Right cardiac atrium (tissue), 5 donors: ENCODE data around the gene SYCN. TPM values are rescaled to one million over a fixed set of nuclear protein-coding genes. Genes with fewer than 3 reads are reported as not detected.
A peak's percentile ranks its signal among the peaks of the same experiment; 100 is the strongest.

ENCODE experiments used
- ATAC-seq, 2 donors: fragments of 200-7000 bp; cut with Tn5 transposase; one replicate each; pipeline versions ENCODE4 v1.8.0 to v1.9.1; 2020; ENCODE audit warnings: moderate library complexity in 2 of 2, mild to moderate bottlenecking in 1 of 2
- DNase-seq, 3 donors: peaks; one replicate each; pipeline ENCODE4 v3.0.0-alpha.2; 2020
- H3K27ac ChIP-seq: one replicate; pipeline ENCODE4 v1.5.1; 2013; ENCODE audit warnings: mild to moderate bottlenecking, low read length, control low read depth, moderate library complexity
- H3K27me3 ChIP-seq: one replicate; pipeline ENCODE4 v1.6.1; 2013; ENCODE audit not compliant: control insufficient read depth, insufficient read depth
- H3K4me1 ChIP-seq: one replicate; pipeline ENCODE4 v1.6.1; 2013; ENCODE audit warnings: low read length; ENCODE audit not compliant: control insufficient read depth, insufficient read depth
- H3K4me3 ChIP-seq: one replicate; pipeline ENCODE4 v1.5.1; 2013; ENCODE audit warnings: low read length, control low read depth
- H3K9me3 ChIP-seq: one replicate; pipeline ENCODE4 v1.6.1; 2013; ENCODE audit warnings: low read length; ENCODE audit not compliant: control insufficient read depth
- WGBS: extraction: QIAGEN DNeasy Blood & Tissue Kit; methylation state at CpG from one replicate; pipeline ENCODE4 v1.1.7; 2013; 5-methylcytosine and 5-hydroxymethylcytosine counted together
- intact Hi-C, 4 donors: fragments of 100-400 bp; cut with DNase I; formaldehyde crosslinking; loops; one replicate each; pipeline versions ENCODE4 v1.11.0 to v1.14.0; 2022 to 2023
- polyA plus RNA-seq: library from polyadenylated mRNA; stranded (reverse); fragments of 200-250 nt; gene quantifications from one replicate; pipeline ENCODE4 v1.2.3, GENCODE V29; 2013
- total RNA-seq, 4 donors: library from RNA; stranded (reverse); fragmentation: NEBNext Ultra II Directional; extraction: Animal tissue kit (Norgen Biotek cat#: 25700); gene quantifications; one replicate each; pipeline ENCODE4 v1.2.1, GENCODE V29; 2021
- donor health status: healthy with polysubstance abuse.
- donor health status: DM: no; HTN: yes; CAD: no.
- donor health status: DM: no; HTN: no; CAD: no.
- donor health status: DM: no; HTN: yes; CAD: no; lungs with severe emphysema.
- donor health status: DM: yes; HTN: yes; CAD: no.

SYCN gene
- total and polyA plus RNA-seq, 5 donors, result not detected

- H3K4me3 ChIP-seq, result no peak overlapping the region
- no peaks in the 10 kb centered on the region for H3K27me3 ChIP-seq
- H3K4me1 ChIP-seq, result no peaks in the 10 kb centered on the region
- H3K27ac ChIP-seq, result no peak overlapping the region
- peak in 1 of 3 donors; percentile 19 for DNase-seq
- WGBS, result 21% methylated on average over 8 of the region's 8 CpGs
- no peaks in the 10 kb centered on the region for H3K9me3 ChIP-seq
- ATAC-seq, result peak in 1 of 2 donors; percentile 69
- intact Hi-C loops, result loop anchor here in 1 of 4 donors (10.0 kb wide), 1 partner anchor 131 kb away; the partner anchor contains the start of gene LRFN1
Observed at GRCh38 chr19:39193803-39194202, 10.3 kb downstream of the SYCN start.

GRCh38 chr19:39192846-39193245 is 11.2 kb downstream of the SYCN start:
- 82% methylated on average over 2 of the region's 2 CpGs for WGBS

GRCh38 chr19:39190768-39191167 is 13.3 kb downstream of the SYCN start:
- peak in 1 of 3 donors; percentile 7 for DNase-seq
- Histone ChIP-seq H3K27ac (no peak overlapping the region), H3K4me1 (no peaks in the 10 kb centered on the region), H3K27me3 (no peaks in the 10 kb centered on the region), H3K9me3 (no peaks in the 10 kb centered on the region), H3K4me3 (no peak overlapping the region)
- intact Hi-C loops, result loop anchor here in 1 of 4 donors (10.0 kb wide), 1 partner anchor 134 kb away; the partner anchor contains the start of gene LRFN1
- WGBS, result 38% methylated on average over 11 of the region's 11 CpGs
- ATAC-seq, result no peak

More at GRCh38 chr19:39192846-39193245, 11.2 kb downstream of the SYCN start:
- DNase-seq (no peak), ATAC-seq (no peak)
- intact Hi-C loops, result loop anchor here in 1 of 4 donors (10.0 kb wide), 1 partner anchor 132 kb away; the partner anchor contains the start of gene LRFN1
- no peak overlapping the region for H3K4me3 ChIP-seq
- H3K9me3 ChIP-seq, result no peaks in the 10 kb centered on the region
- H3K4me1 ChIP-seq, result no peaks in the 10 kb centered on the region
- H3K27ac ChIP-seq, result no peak overlapping the region
- no peaks in the 10 kb centered on the region for H3K27me3 ChIP-seq

DNA sequence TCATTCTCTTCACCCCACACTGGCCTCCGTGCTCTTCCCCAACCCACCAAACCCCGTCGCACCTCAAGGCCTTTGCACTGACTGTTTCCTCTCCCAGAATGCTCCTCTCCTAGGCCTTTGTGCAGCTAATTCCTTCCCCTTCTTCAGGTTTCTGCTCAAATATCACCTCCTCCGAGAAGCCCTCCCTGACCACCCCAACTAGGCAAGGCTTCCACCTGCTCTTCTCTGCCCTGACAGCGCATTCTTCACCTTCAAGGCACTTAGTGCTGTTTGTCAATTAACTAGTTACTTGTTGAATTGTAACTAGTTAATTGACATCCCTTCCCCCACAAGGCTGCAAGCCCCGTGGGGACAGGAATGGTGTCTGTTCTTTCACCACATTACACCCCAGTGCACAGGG is 15.1 kb downstream of the SYCN start:
- intact Hi-C loops, result loop anchor here in 3 of 4 donors (5.0 kb wide), 2 partner anchors 62 to 67 kb away; partner anchors contain the start of gene PAK4 (in 1 of the 3)
- Histone ChIP-seq H3K4me1 (no peaks in the 10 kb centered on the region), H3K27me3 (no peaks in the 10 kb centered on the region), H3K9me3 (no peaks in the 10 kb centered on the region), H3K4me3 (no peak overlapping the region), H3K27ac (no peak overlapping the region)
- WGBS, result 75% methylated on average over 6 of the region's 6 CpGs
- ATAC-seq, result no peak
- DNase-seq, result peak in 1 of 3 donors; percentile 14

DNA sequence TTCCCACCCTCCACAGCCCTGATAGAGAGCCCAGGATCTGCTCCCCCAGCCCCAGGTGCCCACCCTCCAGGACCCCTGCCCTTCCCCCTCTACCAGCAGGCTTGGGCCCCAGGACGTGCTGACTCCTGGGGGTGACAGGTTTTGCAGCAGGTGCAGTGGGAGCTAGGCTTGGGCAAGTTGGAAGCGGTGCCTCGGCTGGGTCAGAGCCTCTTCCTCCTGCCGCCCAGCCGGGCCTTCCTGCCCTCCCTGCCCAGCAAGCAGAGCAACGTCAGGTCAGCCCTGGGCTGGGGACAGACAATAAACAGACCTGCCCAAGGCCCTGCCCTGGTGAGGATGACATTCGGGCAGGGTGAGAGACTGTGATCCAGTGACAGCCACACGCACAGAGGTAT is 16.5 kb downstream of the SYCN start:
- H3K9me3 ChIP-seq, result no peaks in the 10 kb centered on the region
- H3K4me1 ChIP-seq, result no peaks in the 10 kb centered on the region
- ATAC-seq, result peak; percentile 29 to 40
- no peak for DNase-seq
- intact Hi-C loops, result loop anchor here (2.0 to 5.0 kb wide), 3 partner anchors 60 to 65 kb away; partner anchors contain the start of gene PAK4 (in 1 of the 4)
- no peaks in the 10 kb centered on the region for H3K27me3 ChIP-seq
- H3K27ac ChIP-seq, result no peak overlapping the region
- WGBS, result 35% methylated on average over 8 of the region's 8 CpGs
- H3K4me3 ChIP-seq, result no peak overlapping the region

GRCh38 chr19:39186391-39186790 is 17.7 kb downstream of the SYCN start:
- ATAC-seq, result no peak
- DNase-seq, result peak in 1 of 3 donors; percentile 10
- Histone ChIP-seq H3K4me3 (no peak overlapping the region), H3K27ac (no peak overlapping the region), H3K4me1 (no peaks in the 10 kb centered on the region), H3K9me3 (no peaks in the 10 kb centered on the region), H3K27me3 (no peaks in the 10 kb centered on the region)
- 88% methylated on average over 8 of the region's 8 CpGs for WGBS
- intact Hi-C loops, result loop anchor here (2.0 to 5.0 kb wide), 3 partner anchors 59 to 64 kb away; partner anchors contain the start of gene PAK4 (in 1 of the 4)

DNA sequence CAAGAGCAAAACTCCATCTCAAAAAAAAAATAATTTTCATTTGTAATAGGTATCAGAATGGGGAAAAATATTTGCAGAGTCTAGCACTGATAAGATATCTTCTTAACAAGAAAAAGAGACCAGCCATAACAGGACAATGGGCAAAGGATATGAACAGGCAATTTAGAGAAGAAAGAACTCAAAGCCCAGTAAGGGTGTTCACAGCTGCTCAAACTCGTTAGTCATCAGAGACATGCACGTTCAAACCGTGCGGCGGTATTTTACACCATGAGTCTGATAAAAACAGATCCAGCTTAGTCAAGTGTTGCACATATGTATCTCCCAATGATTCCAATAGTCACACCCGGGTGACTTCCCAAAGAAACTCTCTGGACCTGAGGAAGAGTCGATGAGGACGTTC is 21.0 kb downstream of the SYCN start:
- Histone ChIP-seq H3K27me3 (no peaks in the 10 kb centered on the region), H3K4me1 (no peaks in the 10 kb centered on the region), H3K9me3 (no peaks in the 10 kb centered on the region), H3K27ac (no peak overlapping the region), H3K4me3 (no peak overlapping the region)
- 82% methylated on average over 8 of the region's 8 CpGs for WGBS
- DNase-seq, result no peak
- intact Hi-C loops, result no loop called here
- ATAC-seq, result no peak

DNA sequence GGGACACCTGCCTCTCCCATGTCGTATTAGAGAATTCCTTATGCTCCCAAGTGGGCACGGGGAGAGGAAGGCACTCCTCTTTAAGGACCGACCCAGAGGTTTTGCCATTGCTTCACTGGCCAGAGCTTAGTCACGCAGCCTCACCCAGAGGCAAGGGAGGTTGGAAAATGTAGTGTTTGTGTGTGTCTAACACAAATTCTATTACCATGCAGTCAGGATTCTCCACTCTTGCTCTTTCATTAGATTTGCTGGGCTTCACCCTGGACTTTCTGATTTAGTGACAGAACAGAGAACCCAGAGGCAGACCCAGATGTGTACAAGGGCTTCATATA is 21.9 kb downstream of the SYCN start:
- Histone ChIP-seq H3K27me3 (no peaks in the 10 kb centered on the region), H3K27ac (no peak overlapping the region), H3K9me3 (no peaks in the 10 kb centered on the region), H3K4me3 (no peak overlapping the region), H3K4me1 (no peaks in the 10 kb centered on the region)
- WGBS, result 82% methylated on average over 4 of the region's 4 CpGs
- ATAC-seq (no peak), DNase-seq (no peak)
- intact Hi-C loops, result no loop called here

DNA sequence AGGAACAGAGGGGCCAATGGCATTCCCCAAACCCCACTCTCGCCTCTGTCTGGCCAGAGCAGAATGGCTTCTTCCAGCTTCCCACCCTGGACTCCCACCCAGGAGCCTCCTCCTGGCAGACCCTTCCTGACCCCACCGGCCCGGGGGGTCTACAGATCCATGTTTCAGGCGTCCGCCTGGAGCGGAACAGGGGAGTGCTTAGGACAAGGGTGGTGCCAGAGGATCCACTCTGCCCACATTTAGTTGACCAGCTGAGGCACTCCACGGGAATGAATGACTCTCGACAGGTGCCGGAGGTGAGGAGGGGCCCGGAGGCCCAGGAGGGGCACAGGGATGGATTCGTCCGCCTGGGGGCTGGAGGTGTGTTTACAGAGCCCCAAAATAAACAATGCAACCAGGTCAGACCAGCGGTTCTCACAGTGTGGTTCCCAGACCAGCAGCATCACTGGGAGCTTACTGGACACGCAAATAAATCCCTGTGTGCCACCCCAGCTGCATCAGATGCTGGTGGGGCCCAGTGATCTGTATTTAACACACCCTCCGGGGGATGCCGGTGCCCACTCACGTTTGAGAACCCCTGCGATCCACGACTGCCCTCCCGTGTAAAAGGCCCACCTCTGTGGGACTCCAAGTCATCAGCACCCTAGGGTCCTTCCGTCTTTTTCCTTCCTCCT is 22.4 kb downstream of the SYCN start:
- peak in 1 of 2 donors; percentile 22 for ATAC-seq
- Histone ChIP-seq H3K9me3 (no peaks in the 10 kb centered on the region), H3K27me3 (no peaks in the 10 kb centered on the region), H3K27ac (no peak overlapping the region), H3K4me3 (no peak overlapping the region), H3K4me1 (no peaks in the 10 kb centered on the region)
- no peak for DNase-seq
- 84% methylated on average over 21 of the region's 21 CpGs for WGBS
- intact Hi-C loops, result no loop called here

DNA sequence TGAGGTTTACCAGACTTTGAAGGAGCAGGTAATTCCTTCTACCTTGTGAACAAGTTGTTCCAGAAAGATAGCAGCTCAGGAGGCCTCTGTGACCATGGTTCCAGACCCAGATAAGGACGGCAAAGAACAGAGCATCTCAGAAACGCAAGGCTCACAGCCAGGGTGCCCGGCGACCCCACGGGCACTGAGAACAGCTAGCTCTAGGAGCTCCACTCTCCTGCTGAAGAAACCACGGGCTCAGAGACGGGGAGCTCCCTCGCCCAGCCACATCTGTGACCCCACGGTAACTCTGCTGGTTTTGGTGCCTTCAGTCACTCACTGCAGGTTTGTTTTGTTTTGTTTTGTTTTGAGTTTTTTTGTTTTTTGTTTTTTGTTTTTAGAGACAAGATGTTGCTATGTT is 23.3 kb downstream of the SYCN start:
- no peak for ATAC-seq
- intact Hi-C loops, result no loop called here
- WGBS, result 85% methylated on average over 9 of the region's 9 CpGs
- no peaks in the 10 kb centered on the region for H3K4me1 ChIP-seq
- H3K27me3 ChIP-seq, result no peaks in the 10 kb centered on the region
- no peak overlapping the region for H3K27ac ChIP-seq
- no peak overlapping the region for H3K4me3 ChIP-seq
- H3K9me3 ChIP-seq, result no peaks in the 10 kb centered on the region
- DNase-seq, result no peak

- DNase-seq, result no peak
- ATAC-seq, result no peak
- H3K9me3 ChIP-seq, result no peaks in the 10 kb centered on the region
- H3K27me3 ChIP-seq, result no peaks in the 10 kb centered on the region
- WGBS, result 86% methylated on average over 10 of the region's 10 CpGs
- H3K4me1 ChIP-seq, result no peaks in the 10 kb centered on the region
- H3K27ac ChIP-seq, result no peak overlapping the region
- H3K4me3 ChIP-seq, result no peak overlapping the region
- intact Hi-C loops, result no loop called here
Observed at GRCh38 chr19:39179754-39180153, 24.3 kb downstream of the SYCN start.
